HUDEP-2 (cell line): Measurements from ENCODE around the gene LRBA.

Source experiments
- DNase-seq, 76 experiments: peaks; one replicate each; lab custom pipeline; 2025; ENCODE audit not compliant: unreplicated experiment in 76 of 76; lab: John Stamatoyannopoulos, UW

LRBA gene

DNA sequence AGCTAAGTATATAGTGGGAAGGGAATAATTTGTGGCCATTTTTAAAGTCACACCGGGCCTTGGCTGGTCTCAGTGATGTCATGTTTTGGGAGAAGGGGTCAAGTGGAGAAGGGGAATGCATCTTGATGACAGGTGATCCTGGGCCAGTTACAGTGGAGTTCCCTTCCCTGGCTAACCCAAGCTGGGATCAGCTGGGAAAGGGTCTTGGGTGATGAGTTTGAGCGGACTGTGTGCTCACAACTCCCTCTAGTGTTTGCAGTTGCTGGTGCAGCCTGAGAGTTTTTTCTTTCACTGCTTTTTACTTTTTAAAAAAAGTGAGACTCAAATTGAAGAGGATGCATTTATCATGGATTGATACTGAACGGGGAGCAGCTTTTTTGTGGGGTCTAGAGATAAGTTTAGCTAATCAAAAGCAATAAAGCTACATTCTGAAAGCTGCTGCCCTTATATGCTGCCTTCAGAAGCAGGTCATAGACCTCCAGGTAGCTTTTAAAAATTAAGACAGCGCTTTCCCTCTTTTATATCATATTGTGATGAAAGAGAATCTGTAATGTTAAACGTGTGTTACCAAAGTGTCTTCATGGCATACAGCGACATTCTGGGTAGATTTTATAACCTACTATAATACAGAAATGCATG is 772.1 kb downstream of the LRBA start:
- peak in 5 of 76 experiments; percentile 3 to 23 (median 12) for DNase-seq

- DNase-seq, result no peak
Observed at GRCh38 chr4:150240011-150240410, 775.1 kb downstream of the LRBA start.

DNA sequence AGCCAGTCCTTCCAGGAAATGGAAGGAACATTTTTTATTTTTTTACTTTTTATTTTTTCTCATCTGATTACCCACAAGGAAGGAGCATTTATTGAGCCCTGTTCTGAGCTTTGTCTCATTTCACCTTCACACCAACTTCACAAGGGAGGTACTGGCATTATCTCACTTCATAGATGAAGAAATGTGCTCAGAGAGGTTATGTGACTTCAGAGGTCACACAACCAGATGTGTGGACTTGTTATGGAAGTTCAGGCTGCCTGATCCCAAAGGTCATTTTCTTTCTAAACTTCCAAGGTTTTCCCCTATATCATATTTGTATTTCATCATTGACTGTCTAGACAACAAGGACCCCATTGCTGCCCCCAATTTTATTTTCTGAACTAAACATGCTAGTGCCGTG is 776.5 kb downstream of the LRBA start:
- DNase-seq, result no peak

- DNase-seq, result peak in 1 of 76 experiments; percentile 2
Observed at GRCh38 chr4:150237110-150237872, 777.8 kb downstream of the LRBA start.

DNA sequence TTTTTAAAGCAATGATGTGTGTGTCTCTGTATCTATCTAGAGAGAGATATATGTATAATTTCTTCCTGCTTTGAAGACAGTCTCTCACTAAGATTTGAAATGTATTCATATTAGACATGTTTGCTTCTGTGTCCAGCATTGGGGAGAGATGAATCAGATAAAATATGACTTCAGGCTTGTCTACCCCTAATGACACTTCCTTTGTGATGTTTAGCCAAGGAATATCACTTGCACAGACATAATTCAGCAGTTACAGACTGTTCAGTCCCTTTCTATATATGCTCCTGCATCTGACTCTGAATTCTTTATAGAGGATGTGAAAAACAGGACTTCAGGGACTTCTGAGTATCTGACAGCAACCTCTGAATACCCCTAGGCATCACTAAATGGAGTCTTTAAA is 778.5 kb downstream of the LRBA start:
- no peak for DNase-seq

GRCh38 chr4:150235808-150236271 is 779.2 kb downstream of the LRBA start:
- DNase-seq, result no peak

DNA sequence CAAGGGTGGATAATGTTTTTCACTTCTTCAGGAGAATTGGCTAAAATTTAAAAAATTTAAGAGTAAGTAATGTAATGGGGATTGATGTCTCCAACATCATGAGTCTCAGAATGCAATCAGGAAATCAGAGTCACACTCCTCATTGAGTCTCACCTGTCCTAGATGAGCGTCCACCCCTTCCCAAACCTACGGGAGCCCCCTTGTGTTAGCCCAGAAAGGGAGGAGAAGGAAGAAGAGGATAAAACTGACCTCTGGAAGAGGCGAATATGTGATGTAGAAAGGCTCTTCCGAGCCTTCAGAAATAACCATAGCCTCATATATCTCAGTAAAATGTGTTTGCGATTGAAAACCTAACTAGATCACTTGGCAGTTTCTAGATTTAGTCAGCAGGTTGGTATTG is 779.8 kb downstream of the LRBA start:
- DNase-seq, result no peak

GRCh38 chr4:150234246-150234645 is 780.8 kb downstream of the LRBA start:
- no peak for DNase-seq

GRCh38 chr4:150232029-150232428 is 783.1 kb downstream of the LRBA start:
- DNase-seq, result no peak

DNA sequence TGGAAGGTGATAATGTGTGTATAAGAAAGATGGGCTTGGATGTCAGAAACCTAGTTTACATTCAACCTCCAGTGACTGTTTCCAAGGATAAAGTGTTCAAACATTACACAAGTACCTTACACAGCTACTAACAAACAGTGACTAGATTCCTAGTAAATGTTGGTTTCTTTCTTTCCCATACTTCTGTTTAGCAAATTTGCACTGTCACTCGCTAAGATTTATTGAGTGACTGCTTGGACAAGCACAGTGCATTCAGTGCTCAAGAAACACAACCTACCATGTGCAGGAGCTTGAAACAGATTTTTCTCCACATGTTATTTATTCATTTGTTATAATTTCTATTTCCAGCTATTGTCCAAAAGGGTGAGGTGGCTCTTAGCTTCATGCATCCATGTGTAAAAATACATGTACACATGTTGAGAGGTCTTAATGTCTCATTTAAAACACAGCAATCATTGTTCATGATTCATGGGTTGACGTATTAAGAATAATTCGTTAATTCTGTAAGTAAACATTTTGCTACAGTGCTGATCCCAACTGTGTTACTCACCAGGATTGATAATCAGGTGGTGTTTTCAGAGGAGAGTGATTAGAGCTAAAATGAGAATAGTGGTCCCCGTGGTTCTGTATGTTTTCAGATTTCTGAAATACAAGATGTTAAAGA is 783.8 kb downstream of the LRBA start:
- DNase-seq, result no peak

GRCh38 chr4:150230561-150230960 is 784.5 kb downstream of the LRBA start:
- DNase-seq, result no peak

DNA sequence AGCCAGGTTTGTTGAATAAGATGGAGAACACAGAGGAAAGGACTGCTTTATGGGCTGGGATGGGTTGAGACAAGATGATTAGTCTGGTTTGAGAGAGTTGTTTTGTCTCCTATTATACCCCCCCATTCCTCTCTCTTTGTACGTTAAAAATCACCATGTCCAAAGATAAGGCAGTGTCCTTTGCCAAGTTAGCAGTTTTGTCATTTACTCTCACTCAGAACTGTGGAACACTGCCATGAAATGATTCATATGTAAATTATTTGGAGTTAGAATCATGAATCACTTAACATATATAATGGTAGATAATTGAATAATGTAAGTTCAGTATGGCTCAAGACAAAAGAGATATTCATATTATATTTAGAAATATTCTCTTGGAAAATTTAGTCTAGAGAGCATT is 785.6 kb downstream of the LRBA start:
- DNase-seq, result peak in 9 of 76 experiments; percentile 3 to 27 (median 11)

DNA sequence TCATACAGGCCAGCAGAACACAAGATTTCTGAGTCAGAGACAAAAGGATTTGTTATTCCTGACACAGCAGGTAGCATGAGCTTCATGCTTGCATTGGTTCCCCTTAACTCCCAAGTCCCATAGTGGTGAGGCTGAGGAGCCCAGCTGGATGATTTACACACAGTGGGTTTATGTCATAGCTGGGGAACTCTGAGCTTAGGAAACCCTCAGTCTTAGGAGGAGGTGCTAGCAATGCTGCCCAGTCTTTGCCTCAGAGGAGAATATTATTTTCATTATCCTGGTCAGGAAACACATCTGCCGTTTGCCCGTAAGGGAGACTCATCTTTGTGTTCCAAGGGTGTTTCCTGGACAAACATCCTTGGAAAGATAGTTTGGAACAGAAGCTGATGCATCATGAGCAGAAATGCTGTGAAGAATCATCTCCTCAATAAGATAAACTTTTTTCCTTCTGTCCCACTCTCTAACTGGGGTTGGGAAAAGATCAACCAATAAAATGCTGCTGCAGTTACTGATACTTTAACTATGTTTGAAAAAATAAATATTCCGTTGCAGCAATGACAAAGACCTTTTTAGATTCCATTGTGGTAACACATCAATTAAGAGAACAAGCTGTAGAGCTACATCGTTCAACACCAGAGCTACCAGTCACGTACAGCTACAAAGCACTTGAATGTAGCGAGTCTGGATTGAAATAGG is 790.0 kb downstream of the LRBA start:
- DNase-seq, result no peak

DNA sequence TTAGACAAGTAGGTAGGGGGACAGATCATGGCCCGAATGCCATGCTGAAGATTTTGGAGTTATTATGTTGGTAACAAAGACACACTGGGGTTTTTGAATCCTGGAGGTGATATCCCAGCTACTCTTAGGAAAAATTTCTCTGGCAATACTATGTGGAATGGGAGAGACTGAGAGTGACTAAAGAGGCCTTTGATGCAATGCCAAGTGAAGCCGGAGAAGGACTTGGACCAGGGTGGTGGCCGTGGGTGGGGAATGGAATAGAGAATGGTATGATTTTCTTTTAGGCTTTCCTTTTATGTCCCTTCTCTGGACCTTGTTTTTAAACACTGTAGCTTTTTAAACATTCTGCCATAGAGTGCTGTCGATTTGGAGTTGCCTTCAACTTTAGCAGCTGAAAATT is 795.2 kb downstream of the LRBA start:
- DNase-seq, result no peak

GRCh38 chr4:150218447-150218846 is 796.6 kb downstream of the LRBA start:
- no peak for DNase-seq

DNA sequence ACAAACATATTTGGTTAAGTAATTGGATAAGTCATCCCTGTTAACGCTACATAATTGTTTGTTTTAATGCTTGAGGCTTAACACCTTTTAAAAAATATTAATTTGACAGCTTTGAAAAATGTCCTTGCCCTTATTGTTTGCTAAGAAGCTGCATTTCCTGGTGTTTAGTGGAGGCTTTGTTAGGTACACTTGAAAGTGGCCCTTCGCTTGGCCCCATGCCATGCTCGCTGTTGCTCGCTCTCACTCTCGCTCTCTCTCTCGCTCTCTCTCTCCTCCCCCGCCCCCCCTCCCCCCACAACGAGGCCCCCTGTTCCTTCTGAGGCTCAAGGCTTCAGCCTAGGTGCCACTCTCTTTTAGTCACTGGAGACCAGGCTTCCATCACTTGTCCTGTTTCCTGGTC is 797.3 kb downstream of the LRBA start:
- DNase-seq, result no peak

DNA sequence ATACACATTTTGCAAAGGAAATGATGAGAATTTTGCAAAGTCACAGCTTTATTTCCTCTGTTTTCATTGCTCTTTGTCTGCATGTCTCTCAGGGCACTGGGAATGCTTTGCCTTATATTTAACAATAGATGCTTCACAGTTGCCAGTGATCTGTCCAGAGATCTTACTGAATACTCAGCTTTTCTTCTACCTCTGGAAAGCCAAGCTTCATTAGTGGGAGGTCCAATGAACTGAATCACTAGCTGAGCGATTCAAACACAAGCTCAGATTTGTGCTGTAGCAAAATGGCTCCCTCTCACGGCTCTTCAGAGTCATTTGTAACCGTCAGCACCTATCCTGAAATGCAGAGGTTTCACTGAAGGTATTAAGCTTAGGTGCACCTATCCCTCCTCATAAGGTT is 797.9 kb downstream of the LRBA start:
- no peak for DNase-seq

GRCh38 chr4:150216726-150217125 is 798.4 kb downstream of the LRBA start:
- DNase-seq, result no peak

DNA sequence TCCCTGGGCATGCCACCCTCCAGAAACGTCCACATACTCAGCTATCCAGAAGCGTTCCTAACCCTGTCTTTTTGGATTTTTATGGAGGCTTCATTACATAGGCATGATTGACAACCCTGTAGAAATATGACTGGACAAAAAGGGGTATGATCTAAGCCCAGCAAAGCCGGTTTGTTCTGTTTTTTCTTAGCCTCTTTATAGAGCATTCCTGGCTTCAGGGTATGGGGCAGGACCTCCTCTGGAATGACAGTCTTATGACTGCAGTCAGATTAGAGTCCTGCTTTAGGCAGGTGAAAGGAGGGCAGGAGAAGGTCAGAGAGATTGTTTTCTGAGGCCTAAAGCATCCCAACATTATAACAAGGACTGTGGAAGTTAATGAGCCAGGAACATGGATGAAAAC is 799.5 kb downstream of the LRBA start:
- no peak for DNase-seq
